Activated CD8-positive, alpha-beta memory T cell treated with anti-CD3 and anti-CD28 coated beads for 24 hours (primary cell): Measurements from ENCODE around the gene HNRNPU.
"Not testable (repeated sequence)": the region's sequence is repeated elsewhere in the genome, so short reads cannot be mapped to it uniquely, and the experiment has no call there.

ENCODE experiments used
- DNase-seq: peaks from one replicate; pipeline ENCODE4 v3.0.0-alpha.2; 2020

HNRNPU gene

GRCh38 chr1:244839656-244840055 is 24.7 kb downstream of the HNRNPU start:
- DNase-seq, result no peak

- DNase-seq, result no peak
These were observed 26.6 kb downstream of the HNRNPU start for GRCh38 chr1:244837597-244838258.

GRCh38 chr1:244836584-244836983 is 27.8 kb downstream of the HNRNPU start:
- DNase-seq, result no peak

- no peak for DNase-seq
These were observed 28.2 kb downstream of the HNRNPU start for GRCh38 chr1:244836135-244836521.

- no peak for DNase-seq
These were observed 28.8 kb downstream of the HNRNPU start, which contains the start of gene COX20 for GRCh38 chr1:244835276-244836134. TSS of gene COX20 (plus strand) at chr1:244835658. CDS start at chr1:244835715, 57 bp downstream.

- DNase-seq, result peak; percentile 98
These were observed 29.6 kb downstream of the HNRNPU start for GRCh38 chr1:244834543-244835275.

GRCh38 chr1:244833734-244834542 is 30.4 kb downstream of the HNRNPU start:
- peak; percentile 83 for DNase-seq

GRCh38 chr1:244833260-244833659 is 31.1 kb downstream of the HNRNPU start:
- DNase-seq, result not testable (repeated sequence)

- no peak for DNase-seq
These were observed 33.7 kb downstream of the HNRNPU start for GRCh38 chr1:244830639-244831038.

GRCh38 chr1:244826712-244827111 is 37.6 kb downstream of the HNRNPU start:
- no peak for DNase-seq

GRCh38 chr1:244822878-244823277 is 41.5 kb downstream of the HNRNPU start:
- no peak for DNase-seq

GRCh38 chr1:244821134-244821533 is 43.2 kb downstream of the HNRNPU start:
- no peak for DNase-seq

GRCh38 chr1:244820131-244820530 is 44.2 kb downstream of the HNRNPU start:
- no peak for DNase-seq

GRCh38 chr1:244817415-244817894 is 46.9 kb downstream of the HNRNPU start:
- DNase-seq, result no peak

GRCh38 chr1:244815600-244816099 is 48.7 kb downstream of the HNRNPU start:
- no peak for DNase-seq

- no peak for DNase-seq
These were observed 51.0 kb downstream of the HNRNPU start for GRCh38 chr1:244813327-244813726.

GRCh38 chr1:244810221-244810620 is 54.1 kb downstream of the HNRNPU start:
- no peak for DNase-seq

GRCh38 chr1:244807138-244807537 is 57.2 kb downstream of the HNRNPU start:
- DNase-seq, result no peak

GRCh38 chr1:244804841-244805240 is 59.5 kb downstream of the HNRNPU start:
- DNase-seq, result no peak

GRCh38 chr1:244802556-244803239 is 61.6 kb downstream of the HNRNPU start:
- no peak for DNase-seq

GRCh38 chr1:244802041-244802440 is 62.3 kb downstream of the HNRNPU start:
- DNase-seq, result no peak

GRCh38 chr1:244801246-244801645 is 63.1 kb downstream of the HNRNPU start:
- DNase-seq, result peak; percentile 68
